ENCODE results near the gene SLC10A4. TPM values are rescaled to one million over a fixed set of nuclear protein-coding genes. Genes with fewer than 3 reads are reported as not detected.

Gene SLC10A4
- total and polyA plus RNA-seq, 2 of the 8 experiments (the other 6 are each of a cell fraction or from before 2014, with no cell fraction given), result 4.5 to 5.6 TPM

- H2AK5ac ChIP-seq (ENCODE audit: low read depth, low read length), result no peak overlapping the region
- no peaks in the 10 kb centered on the region for H3K9me3 ChIP-seq (ENCODE audit: insufficient read depth in 2 of 2, low read depth in 1 of 2, low read length in 1 of 2)
- no peak overlapping the region for H3K23ac ChIP-seq (ENCODE audit: insufficient read length)
- H3K56ac ChIP-seq (replicated peaks; ENCODE audit: insufficient read length, low read depth, low read length), result no peak overlapping the region
- DNase-seq (ENCODE audit: low read depth in 1 of 2, low spot score in 2 of 2), result no peak
- H3K4me1 ChIP-seq (replicated peaks in 1 of 4; ENCODE audit: control insufficient read depth in 3 of 4, insufficient read depth in 4 of 4, low read length in 3 of 4), result peaks cover 0 to 2% (median 0%) of the 10 kb centered on the region in 4 experiments; a peak in 1 of 7 replicates
- ChIA-PET POLR2A (ENCODE audit: partially characterized antibody) (interaction anchor here (0.7 kb wide), 1 partner anchor 47 kb away, joined by 3 read pairs; no protein-coding TSS in a partner anchor), CTCF (ENCODE audit: partially characterized antibody) (no interaction called here)
- no peaks in the 10 kb centered on the region for H3K27me3 ChIP-seq (replicated peaks in 1 of 4; ENCODE audit: control insufficient read depth in 3 of 4, extremely low read depth in 1 of 4, insufficient read depth in 3 of 4, low read length in 3 of 4)
- no peaks in the 10 kb centered on the region for H3K36me3 ChIP-seq (ENCODE audit: control insufficient read depth in 2 of 4, insufficient read depth in 4 of 4, low read length in 3 of 4)
- no peak overlapping the region for H2BK15ac ChIP-seq (ENCODE audit: low read length)
- H3K4me2 ChIP-seq (ENCODE audit: insufficient read depth in 1 of 2, low read depth in 2 of 2, low read length in 2 of 2), result no peak overlapping the region
- H3K27ac ChIP-seq (ENCODE audit: low read depth, low read length), result no peak overlapping the region
- H3K14ac ChIP-seq (ENCODE audit: insufficient read length), result no peak overlapping the region
- H3K18ac ChIP-seq (ENCODE audit: extremely low read depth, low read length), result no peak overlapping the region
- no peaks in the 10 kb centered on the region for H3K23me2 ChIP-seq (ENCODE audit: low read depth, low read length)
- no peaks in the 10 kb centered on the region for H4K20me1 ChIP-seq (replicated peaks in 1 of 2; ENCODE audit: control insufficient read depth in 1 of 2, insufficient read depth in 2 of 2, low read length in 2 of 2)
- H3K79me2 ChIP-seq (ENCODE audit: control insufficient read depth in 1 of 2, insufficient read depth in 2 of 2, low read length in 2 of 2), result no peaks in the 10 kb centered on the region
- no peak for FAIRE-seq
- H3K79me1 ChIP-seq (ENCODE audit: low read depth, low read length), result no peaks in the 10 kb centered on the region
- WGBS, 2 experiments (ENCODE audit: extremely low coverage in 1 of 2, insufficient coverage in 1 of 2, insufficient read length in 1 of 2, insufficient replicate concordance in 2 of 2, low coverage in 1 of 2, low lambda C conversion rate in 2 of 2, missing lambda C conversion rate in 1 of 2), result 74% methylated on average over 2 of the region's 2 CpGs; no CpG with 5 or more reads in 1 of the 2 experiments
- no peak overlapping the region for H3K9ac ChIP-seq (replicated peaks in 1 of 4; ENCODE audit: extremely low read depth in 1 of 4, low read depth in 3 of 4, low read length in 3 of 4)
- no peak overlapping the region for H2BK12ac ChIP-seq (ENCODE audit: low read depth, low read length)
- H2AFZ ChIP-seq (ENCODE audit: low read length), result 0 out of 2 replicates have a peak overlapping the region, but pooled peaks have one; percentile 45
- H2BK120ac ChIP-seq (replicated peaks; ENCODE audit: low read depth, low read length), result no peak overlapping the region
- no peak overlapping the region for H4K5ac ChIP-seq (ENCODE audit: insufficient read length, low read depth, low read length)
- no peak overlapping the region for H4K8ac ChIP-seq (ENCODE audit: extremely low read depth, insufficient read depth, low read length)
- no peak overlapping the region for H3K4me3 ChIP-seq (ENCODE audit: extremely low read depth in 1 of 4, insufficient read depth in 2 of 4, low read depth in 3 of 4, low read length in 4 of 4)
- no peak overlapping the region for H2BK20ac ChIP-seq (ENCODE audit: low read length)
- no peak overlapping the region for H4K91ac ChIP-seq (replicated peaks; ENCODE audit: insufficient read length, low read length)
- no peak overlapping the region for H2BK5ac ChIP-seq (ENCODE audit: low read depth, low read length)
- TF ChIP-seq BCL11A (IDR thresholded peaks at IDR 0.05; ENCODE audit: low read depth in 2 of 2, low read length in 2 of 2) (no peak), ATF3 (IDR thresholded peaks at IDR 0.05; ENCODE audit: insufficient read depth, low read depth, low read length) (no peak)
- no peak overlapping the region for H3K4ac ChIP-seq (replicated peaks; ENCODE audit: insufficient read length, low read depth, low read length)
Observed at GRCh38 chr4:48439988-48440387, 43.2 kb upstream of the SLC10A4 start.
